Measurements from ENCODE around the gene DDX50.
"Not testable (repeated sequence)": the region's sequence is repeated elsewhere in the genome, so short reads cannot be mapped to it uniquely, and the experiment has no call there.

The DDX50 gene

GRCh38 chr10:68950598-68950997 is 49.5 kb downstream of the DDX50 start:
- H3K27ac ChIP-seq: no peak overlapping the region
- H3K9ac ChIP-seq: no peak overlapping the region
- no peak for TF ChIP-seq Cebpa-rat (IDR thresholded peaks at IDR 0.05)
- H3K4me2 ChIP-seq: no peak overlapping the region
- peaks cover 9% of the 10 kb centered on the region for H3K4me1 ChIP-seq
- H3K4me3 ChIP-seq: no peak overlapping the region
- no peaks in the 10 kb centered on the region for H3K27me3 ChIP-seq
- H3K36me3 ChIP-seq: peaks cover 72% of the 10 kb centered on the region
- no peaks in the 10 kb centered on the region for H4K20me1 ChIP-seq
- no peaks in the 10 kb centered on the region for H3K9me3 ChIP-seq

GRCh38 chr10:68954904-68955303 is 53.8 kb downstream of the DDX50 start:
- TF ChIP-seq Cebpa-rat (IDR thresholded peaks at IDR 0.05): no peak
- H3K4me3 ChIP-seq: peak overlapping the region; percentile 78
- H3K27ac ChIP-seq: peak overlapping the region; percentile 91
- H4K20me1 ChIP-seq: peaks cover 28% of the 10 kb centered on the region
- H3K27me3 ChIP-seq: no peaks in the 10 kb centered on the region
- peaks cover 51% of the 10 kb centered on the region for H3K36me3 ChIP-seq
- H3K4me2 ChIP-seq: peak overlapping the region; percentile 87
- H3K9me3 ChIP-seq: no peaks in the 10 kb centered on the region
- peak overlapping the region; percentile 88 for H3K9ac ChIP-seq
- peaks cover 36% of the 10 kb centered on the region for H3K4me1 ChIP-seq

GRCh38 chr10:68955355-68955831 is 54.3 kb downstream of the DDX50 start:
- H3K4me3 ChIP-seq: peak overlapping the region; percentile 78
- H3K4me2 ChIP-seq: peak overlapping the region; percentile 87
- no peaks in the 10 kb centered on the region for H3K27me3 ChIP-seq
- H3K4me1 ChIP-seq: peaks cover 39% of the 10 kb centered on the region
- H3K9me3 ChIP-seq: no peaks in the 10 kb centered on the region
- no peak for TF ChIP-seq Cebpa-rat (IDR thresholded peaks at IDR 0.05)
- peak overlapping the region; percentile 91 for H3K27ac ChIP-seq
- peak overlapping the region; percentile 88 for H3K9ac ChIP-seq
- H4K20me1 ChIP-seq: peaks cover 33% of the 10 kb centered on the region
- peaks cover 51% of the 10 kb centered on the region for H3K36me3 ChIP-seq

- Histone ChIP-seq H4K20me1 (peaks cover 39% of the 10 kb centered on the region), H3K36me3 (peaks cover 51% of the 10 kb centered on the region), H3K4me2 (peak within 1 kb of the TSS; percentile 87), H3K27me3 (no peaks in the 10 kb centered on the region), H3K9me3 (no peaks in the 10 kb centered on the region), H3K9ac (peak within 1 kb of the TSS; percentile 88), H3K27ac (peak within 1 kb of the TSS; percentile 91), H3K4me3 (peak within 1 kb of the TSS; percentile 78), H3K4me1 (peaks cover 39% of the 10 kb centered on the region)
- TF ChIP-seq Cebpa-rat (IDR thresholded peaks at IDR 0.05): no peak
Measured at GRCh38 chr10:68955832-68956532, 54.9 kb downstream of the DDX50 start, which contains the start of gene DDX21. Gene DDX21, plus strand, starts transcription at chr10:68956170. Its CDS starts 56 bp downstream, at chr10:68956226.

GRCh38 chr10:68957284-68957615 is 56.1 kb downstream of the DDX50 start:
- H3K4me3 ChIP-seq: peak overlapping the region; percentile 78
- no peak for TF ChIP-seq Cebpa-rat (IDR thresholded peaks at IDR 0.05)
- peaks cover 52% of the 10 kb centered on the region for H4K20me1 ChIP-seq
- no peaks in the 10 kb centered on the region for H3K27me3 ChIP-seq
- peak overlapping the region; percentile 88 for H3K9ac ChIP-seq
- H3K4me1 ChIP-seq: peaks cover 39% of the 10 kb centered on the region
- H3K4me2 ChIP-seq: peak overlapping the region; percentile 87
- no peaks in the 10 kb centered on the region for H3K9me3 ChIP-seq
- peak overlapping the region; percentile 91 for H3K27ac ChIP-seq
- H3K36me3 ChIP-seq: peaks cover 54% of the 10 kb centered on the region

- Histone ChIP-seq H3K27ac (peak overlapping the region; percentile 91; the same call in 1 of the 2 replicates), H3K9me3 (no peaks in the 10 kb centered on the region), H3K4me3 (peak overlapping the region; percentile 78), H4K20me1 (peaks cover 56% of the 10 kb centered on the region), H3K27me3 (no peaks in the 10 kb centered on the region), H3K4me1 (peaks cover 39% of the 10 kb centered on the region), H3K36me3 (peaks cover 55% of the 10 kb centered on the region), H3K9ac (peak overlapping the region; percentile 88), H3K4me2 (peak overlapping the region; percentile 87)
- TF ChIP-seq Cebpa-rat (IDR thresholded peaks at IDR 0.05): no peak
Measured at GRCh38 chr10:68957654-68958053, 56.5 kb downstream of the DDX50 start.

GRCh38 chr10:68959695-68960527 is 58.8 kb downstream of the DDX50 start:
- Histone ChIP-seq H3K27ac (no peak overlapping the region), H3K4me1 (peaks cover 34% of the 10 kb centered on the region), H4K20me1 (peaks cover 79% of the 10 kb centered on the region), H3K27me3 (no peaks in the 10 kb centered on the region), H3K9ac (no peak overlapping the region), H3K36me3 (peaks cover 69% of the 10 kb centered on the region), H3K4me3 (no peak overlapping the region), H3K9me3 (no peaks in the 10 kb centered on the region), H3K4me2 (no peak overlapping the region)
- no peak for TF ChIP-seq Cebpa-rat (IDR thresholded peaks at IDR 0.05)

GRCh38 chr10:68963151-68963550 is 62.0 kb downstream of the DDX50 start:
- no peak overlapping the region for H3K9ac ChIP-seq
- no peaks in the 10 kb centered on the region for H3K27me3 ChIP-seq
- H3K4me1 ChIP-seq: peaks cover 20% of the 10 kb centered on the region
- H3K4me3 ChIP-seq: no peak overlapping the region
- peaks cover 100% of the 10 kb centered on the region for H4K20me1 ChIP-seq
- no peak overlapping the region for H3K27ac ChIP-seq
- no peak overlapping the region for H3K4me2 ChIP-seq
- peaks cover 99% of the 10 kb centered on the region for H3K36me3 ChIP-seq
- H3K9me3 ChIP-seq: no peaks in the 10 kb centered on the region
- TF ChIP-seq Cebpa-rat (IDR thresholded peaks at IDR 0.05): no peak

- peaks cover 94% of the 10 kb centered on the region for H4K20me1 ChIP-seq
- H3K4me3 ChIP-seq: no peak overlapping the region
- H3K36me3 ChIP-seq: peaks cover 100% of the 10 kb centered on the region
- no peak overlapping the region for H3K9ac ChIP-seq
- H3K27me3 ChIP-seq: no peaks in the 10 kb centered on the region
- no peak overlapping the region for H3K4me2 ChIP-seq
- H3K4me1 ChIP-seq: no peaks in the 10 kb centered on the region
- no peak for TF ChIP-seq Cebpa-rat (IDR thresholded peaks at IDR 0.05)
- H3K27ac ChIP-seq: no peak overlapping the region
- no peaks in the 10 kb centered on the region for H3K9me3 ChIP-seq
Measured at GRCh38 chr10:68973975-68974374, 72.9 kb downstream of the DDX50 start.

- Histone ChIP-seq H4K20me1 (peaks cover 92% of the 10 kb centered on the region), H3K36me3 (peaks cover 100% of the 10 kb centered on the region)
- H3K4me2 ChIP-seq, H3K4me1 ChIP-seq, H3K9me3 ChIP-seq, H3K27me3 ChIP-seq, H3K27ac ChIP-seq, H3K4me3 ChIP-seq, H3K9ac ChIP-seq: not testable (repeated sequence)
Measured at GRCh38 chr10:68975936-68976473, 74.9 kb downstream of the DDX50 start.

- Histone ChIP-seq H3K36me3 (peaks cover 98% of the 10 kb centered on the region), H4K20me1 (peaks cover 88% of the 10 kb centered on the region)
- H3K4me3 ChIP-seq, H3K4me1 ChIP-seq, H3K27me3 ChIP-seq, H3K27ac ChIP-seq, H3K9me3 ChIP-seq, H3K4me2 ChIP-seq, H3K9ac ChIP-seq: not testable (repeated sequence)
Measured at GRCh38 chr10:68979738-68980137, 78.6 kb downstream of the DDX50 start.

Data from BLaER1 (cell line).